Kidney (tissue), 14 donors: ENCODE measurements around the gene ERRFI1. TPM values are rescaled to one million over a fixed set of nuclear protein-coding genes. Genes with fewer than 3 reads are reported as not detected.

Experiments
- DNase-seq, 5 donors: peaks; one replicate each; pipeline ENCODE4 v3.0.0-alpha.2; 2013 to 2020
- FAIRE-seq: peaks from 2 replicates; lab custom pipeline; 2012; peaks lifted over from hg19 to GRCh38; lab: Jason Lieb, UNC
- H3K27ac ChIP-seq, 2 donors: one replicate each; pipeline ENCODE4 v1.7.0; 2013; ENCODE audit warnings: low read depth in 2 of 2, low read length in 2 of 2, inconsistent platforms in 1 of 2
- H3K27me3 ChIP-seq: one replicate; pipeline ENCODE4 v1.7.1; 2013; ENCODE audit warnings: low read length, inconsistent platforms; ENCODE audit not compliant: control insufficient read depth, insufficient read depth
- H3K36me3 ChIP-seq, 3 donors: one replicate each; pipeline versions ENCODE4 v1.7.0 to v1.7.1; 2013; ENCODE audit warnings: low read length in 3 of 3, control low read depth in 1 of 3, inconsistent platforms in 1 of 3; ENCODE audit not compliant: insufficient read depth in 3 of 3, control insufficient read depth in 2 of 3
- H3K4me1 ChIP-seq, 3 donors: one replicate each; pipeline versions ENCODE4 v1.7.0 to v1.7.1; 2013; ENCODE audit warnings: low read length in 3 of 3, inconsistent platforms in 1 of 3, low read depth in 1 of 3; ENCODE audit not compliant: control insufficient read depth in 2 of 3, insufficient read depth in 2 of 3
- H3K4me3 ChIP-seq, 3 donors: one replicate each; pipeline versions ENCODE4 v1.7.0 to v1.8.1; 2013; ENCODE audit warnings: low read length in 3 of 3, control low read depth in 1 of 3, inconsistent platforms in 1 of 3
- H3K9ac ChIP-seq, 3 donors: one replicate each; pipeline versions ENCODE4 v1.7.0 to v1.7.1; 2013; ENCODE audit warnings: low read length in 3 of 3, control low read depth in 1 of 3, inconsistent platforms in 1 of 3
- H3K9me3 ChIP-seq, 3 donors: one replicate each; pipeline versions ENCODE4 v1.7.0 to v1.7.1; 2013; ENCODE audit warnings: low read length in 3 of 3, control low read depth in 1 of 3, inconsistent platforms in 1 of 3; ENCODE audit not compliant: control insufficient read depth in 2 of 3, insufficient read depth in 1 of 3
- intact Hi-C: fragments of 100-400 bp; cut with DNase I; formaldehyde crosslinking; loops from one replicate; pipeline ENCODE4 v1.11.1; 2022
- polyA plus RNA-seq: library from polyadenylated mRNA; stranded (reverse); fragments of 350-450 nt; fragmentation: Illumina TruSeq; extraction: RNeasy Lipid Tissue Mini Kit (QIAGEN cat#74804); gene quantifications from one replicate; pipeline ENCODE4 v1.2.3, GENCODE V29; 2014; ENCODE audit warnings: low read depth, low replicate concordance; ENCODE audit not compliant: insufficient read depth
- total RNA-seq: library from RNA; stranded (reverse); fragmentation: NEBNext Ultra II Directional; extraction: Animal tissue kit (Norgen Biotek cat#: 25700); gene quantifications from one replicate; pipeline ENCODE4 v1.2.1, GENCODE V29; 2021
- TF ChIP-seq, protein P1 (sequence below): IDR thresholded peaks from 3 replicates; pipeline ENCODE4 v1.5.1; 2012; ENCODE audit warnings: mild to moderate bottlenecking, moderate library complexity, borderline replicate concordance; ENCODE audit not compliant: insufficient read depth; ENCODE audit errors: extremely low read depth
- donor health status: control.
- donor health status: control.
- donor health status: control.
- donor health status: control.
- donor health status: control.
- donor health status: DM: yes; HTN: yes; CAD: no.
- donor health status: Normal renal cell carcinoma (clear cell type).

ERRFI1 gene
- total and polyA plus RNA-seq, 2 donors from 2014 or later, result 25.0 to 71.3 TPM

DNA sequence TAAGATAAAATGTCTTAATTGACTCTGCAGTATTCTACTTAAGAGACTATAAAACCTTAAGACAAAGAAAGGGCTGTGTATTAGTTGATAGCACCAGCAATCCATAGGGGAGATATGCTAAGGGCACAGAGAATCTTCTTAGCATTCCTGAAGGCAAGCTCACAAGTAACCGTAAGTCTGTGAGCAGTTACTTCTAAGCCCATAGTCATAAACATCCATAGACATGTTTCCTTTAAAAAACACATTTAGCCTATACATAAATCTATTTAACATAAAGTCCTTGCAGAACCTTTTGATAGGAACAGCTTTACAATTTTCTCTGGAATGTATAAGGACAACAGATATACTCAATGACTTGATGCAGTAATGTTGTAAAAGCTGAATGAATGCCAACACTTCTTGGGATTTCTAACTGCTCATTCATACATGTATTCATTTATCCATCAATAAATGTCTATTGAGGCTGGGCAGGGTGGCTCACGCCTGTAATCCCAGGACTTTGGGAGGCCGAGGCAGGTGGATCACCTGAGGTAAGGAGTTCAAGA is 6.3 kb upstream of the ERRFI1 start:
- no peak for FAIRE-seq
- H3K27ac ChIP-seq, result no peak overlapping the region
- no peaks in the 10 kb centered on the region for H3K27me3 ChIP-seq

DNA sequence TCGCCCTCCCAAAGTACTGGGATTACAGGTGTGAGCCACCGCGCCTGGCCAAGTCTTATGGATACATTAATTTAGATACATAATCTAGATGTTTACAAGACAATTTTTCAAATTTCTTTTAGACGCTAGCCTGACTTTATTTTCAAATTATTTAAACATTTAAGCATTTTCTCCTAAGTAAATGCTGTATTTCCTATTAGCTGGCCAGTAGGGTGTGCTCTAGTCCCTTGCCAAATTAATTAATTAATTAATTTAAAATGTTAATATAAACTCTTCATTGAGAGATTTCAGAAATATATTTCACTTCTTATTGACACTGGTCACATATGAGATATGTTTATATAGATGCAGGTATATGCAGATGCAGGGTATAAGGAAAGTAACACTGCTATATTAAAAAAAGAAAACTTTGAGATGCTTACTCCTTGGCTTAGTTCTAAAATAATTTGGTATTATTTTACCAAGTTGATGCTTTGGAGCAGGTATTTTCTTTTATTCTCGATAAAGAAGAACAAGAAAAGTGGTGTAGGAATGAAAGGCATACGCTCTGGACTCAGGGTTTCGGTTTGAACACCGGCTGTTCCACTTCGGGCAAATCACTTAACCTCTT is 5.2 kb upstream of the ERRFI1 start:
- Histone ChIP-seq H3K27me3 (peaks cover 2% of the 10 kb centered on the region), H3K9me3 (no peaks in the 10 kb centered on the region), H3K4me1 (peaks cover 8 to 11% (median 10%) of the 10 kb centered on the region in 3 donors), H3K9ac (no peak overlapping the region), H3K36me3 (peaks cover 0 to 2% (median 0%) of the 10 kb centered on the region in 3 donors), H3K27ac (no peak overlapping the region), H3K4me3 (no peak overlapping the region)
- intact Hi-C loops, result no loop called here
- TF ChIP-seq, protein P1, sequence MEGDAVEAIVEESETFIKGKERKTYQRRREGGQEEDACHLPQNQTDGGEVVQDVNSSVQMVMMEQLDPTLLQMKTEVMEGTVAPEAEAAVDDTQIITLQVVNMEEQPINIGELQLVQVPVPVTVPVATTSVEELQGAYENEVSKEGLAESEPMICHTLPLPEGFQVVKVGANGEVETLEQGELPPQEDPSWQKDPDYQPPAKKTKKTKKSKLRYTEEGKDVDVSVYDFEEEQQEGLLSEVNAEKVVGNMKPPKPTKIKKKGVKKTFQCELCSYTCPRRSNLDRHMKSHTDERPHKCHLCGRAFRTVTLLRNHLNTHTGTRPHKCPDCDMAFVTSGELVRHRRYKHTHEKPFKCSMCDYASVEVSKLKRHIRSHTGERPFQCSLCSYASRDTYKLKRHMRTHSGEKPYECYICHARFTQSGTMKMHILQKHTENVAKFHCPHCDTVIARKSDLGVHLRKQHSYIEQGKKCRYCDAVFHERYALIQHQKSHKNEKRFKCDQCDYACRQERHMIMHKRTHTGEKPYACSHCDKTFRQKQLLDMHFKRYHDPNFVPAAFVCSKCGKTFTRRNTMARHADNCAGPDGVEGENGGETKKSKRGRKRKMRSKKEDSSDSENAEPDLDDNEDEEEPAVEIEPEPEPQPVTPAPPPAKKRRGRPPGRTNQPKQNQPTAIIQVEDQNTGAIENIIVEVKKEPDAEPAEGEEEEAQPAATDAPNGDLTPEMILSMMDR, result peak; percentile 67
- peak in 1 of 5 donors; percentile 71 for DNase-seq
- FAIRE-seq, result peak; percentile 91

More for the DNA sequence above, 6.3 kb upstream of the ERRFI1 start:
- peaks cover 5 to 7% (median 6%) of the 10 kb centered on the region in 3 donors for H3K4me1 ChIP-seq
- intact Hi-C loops, result no loop called here
- no peak overlapping the region for H3K4me3 ChIP-seq
- no peaks in the 10 kb centered on the region for H3K36me3 ChIP-seq
- TF ChIP-seq, protein P1, result no peak
- H3K9ac ChIP-seq, result no peak overlapping the region
- no peak for DNase-seq
- no peaks in the 10 kb centered on the region for H3K9me3 ChIP-seq

DNA sequence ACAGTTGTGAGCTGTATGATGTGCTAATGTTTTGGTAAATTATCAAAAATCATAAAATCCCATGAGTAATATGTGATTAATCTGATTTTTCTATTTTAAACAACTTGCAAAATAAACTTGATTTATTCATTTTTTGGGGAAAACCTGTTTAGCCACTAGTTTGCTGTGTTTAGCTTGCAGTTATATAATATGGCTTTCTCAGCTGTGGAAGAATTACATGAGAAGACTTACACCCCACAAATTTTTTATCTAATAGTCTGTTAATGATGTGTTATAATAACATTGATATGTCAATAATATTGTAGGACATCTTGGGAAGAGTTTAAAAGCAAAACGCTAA is 2.4 kb upstream of the ERRFI1 start:
- DNase-seq (no peak), FAIRE-seq (no peak)
- H3K9me3 ChIP-seq, result no peaks in the 10 kb centered on the region
- H3K27me3 ChIP-seq, result peaks cover 2% of the 10 kb centered on the region
- peak overlapping the region in 1 of 2 donors; percentile 97 for H3K27ac ChIP-seq
- no peak overlapping the region for H3K9ac ChIP-seq
- peaks cover 0 to 6% (median 0%) of the 10 kb centered on the region in 3 donors for H3K36me3 ChIP-seq
- intact Hi-C loops, result no loop called here
- H3K4me3 ChIP-seq, result no peak overlapping the region
- peaks cover 8 to 14% (median 10%) of the 10 kb centered on the region in 3 donors for H3K4me1 ChIP-seq
- TF ChIP-seq, protein P1, result no peak
